Gastroesophageal sphincter (tissue), 4 donors: ENCODE measurements around the gene CORO2B. TPM values are rescaled to one million over a fixed set of nuclear protein-coding genes. Genes with fewer than 3 reads are reported as not detected.

ENCODE experiments used
- ATAC-seq: fragments of 150-250 bp; one replicate; pipeline ENCODE4 v1.9.1; 2016; ENCODE audit warnings: mild to moderate bottlenecking, moderate library complexity
- H3K27ac ChIP-seq, 4 donors: fragments of 200-600 bp; sonication (generic) in 3 of 4; 1 replicate in 3 of 4; 2 replicates in 1 of 4; pipeline ENCODE4 v1.5.1; 2016 to 2019
- H3K27me3 ChIP-seq: fragments of 200-600 bp; sonication (generic); one replicate; pipeline ENCODE4 v1.5.1; 2019
- H3K36me3 ChIP-seq, 2 donors: fragments of 200-600 bp; sonication (generic); one replicate each; pipeline ENCODE4 v1.5.1; 2019; ENCODE audit warnings: control low read depth in 1 of 2
- H3K4me1 ChIP-seq, 3 donors: fragments of 200-600 bp; sonication (generic); 1 replicate in 2 of 3; 2 replicates in 1 of 3; pipeline ENCODE4 v1.5.1; 2016 to 2019; ENCODE audit warnings: control low read depth in 2 of 3
- H3K4me3 ChIP-seq, 2 donors: fragments of 200-600 bp; sonication (generic); one replicate each; pipeline ENCODE4 v1.5.1; 2019; ENCODE audit warnings: mild to moderate bottlenecking in 1 of 2, moderate library complexity in 1 of 2
- H3K9me3 ChIP-seq, 3 donors: fragments of 200-600 bp; sonication (generic); one replicate each; pipeline ENCODE4 v1.5.1; 2017 to 2019; ENCODE audit warnings: control low read depth in 2 of 3
- EP300 ChIP-seq: sonication (generic); formaldehyde crosslinking; IDR thresholded peaks from one replicate; pipeline ENCODE4 v1.6.1; 2017; ENCODE audit warnings: antibody characterized with exemption, mild to moderate bottlenecking
- POLR2A ChIP-seq, 2 donors: fragments of 450-650 bp; IDR thresholded peaks; one replicate each; pipeline ENCODE4 v1.6.1; 2017; ENCODE audit warnings: antibody characterized with exemption in 2 of 2, mild to moderate bottlenecking in 2 of 2, moderate library complexity in 1 of 2
- POLR2AphosphoS5 ChIP-seq: sonication (generic); formaldehyde crosslinking; IDR thresholded peaks from one replicate; pipeline ENCODE4 v1.6.1; 2017; ENCODE audit warnings: antibody characterized with exemption
- WGBS, 2 donors: methylation state at CpG; one replicate each; pipeline ENCODE4 v1.1.5; 2018; ENCODE audit warnings: low coverage in 1 of 2; 5-methylcytosine and 5-hydroxymethylcytosine counted together
- total RNA-seq, 4 donors: library from RNA; depleted of rRNA; stranded (reverse); fragments of >200 nt; gene quantifications; one replicate each; pipeline ENCODE4 v1.1.0, GENCODE V29; 2016
- TF ChIP-seq, protein P1 (sequence below), 4 experiments: fragments of 200-600 bp in 2 of 4; fragments of 450-650 bp in 2 of 4; sonication (generic) in 1 of 4; IDR thresholded peaks; one replicate each; pipeline ENCODE4 v1.5.1; 2017 to 2019; ENCODE audit warnings: antibody characterized with exemption in 4 of 4, mild to moderate bottlenecking in 2 of 4, moderate library complexity in 2 of 4

Gene CORO2B
- total RNA-seq, 4 donors from 2014 or later: 3.2 to 9.1 (median 6.6) TPM

DNA sequence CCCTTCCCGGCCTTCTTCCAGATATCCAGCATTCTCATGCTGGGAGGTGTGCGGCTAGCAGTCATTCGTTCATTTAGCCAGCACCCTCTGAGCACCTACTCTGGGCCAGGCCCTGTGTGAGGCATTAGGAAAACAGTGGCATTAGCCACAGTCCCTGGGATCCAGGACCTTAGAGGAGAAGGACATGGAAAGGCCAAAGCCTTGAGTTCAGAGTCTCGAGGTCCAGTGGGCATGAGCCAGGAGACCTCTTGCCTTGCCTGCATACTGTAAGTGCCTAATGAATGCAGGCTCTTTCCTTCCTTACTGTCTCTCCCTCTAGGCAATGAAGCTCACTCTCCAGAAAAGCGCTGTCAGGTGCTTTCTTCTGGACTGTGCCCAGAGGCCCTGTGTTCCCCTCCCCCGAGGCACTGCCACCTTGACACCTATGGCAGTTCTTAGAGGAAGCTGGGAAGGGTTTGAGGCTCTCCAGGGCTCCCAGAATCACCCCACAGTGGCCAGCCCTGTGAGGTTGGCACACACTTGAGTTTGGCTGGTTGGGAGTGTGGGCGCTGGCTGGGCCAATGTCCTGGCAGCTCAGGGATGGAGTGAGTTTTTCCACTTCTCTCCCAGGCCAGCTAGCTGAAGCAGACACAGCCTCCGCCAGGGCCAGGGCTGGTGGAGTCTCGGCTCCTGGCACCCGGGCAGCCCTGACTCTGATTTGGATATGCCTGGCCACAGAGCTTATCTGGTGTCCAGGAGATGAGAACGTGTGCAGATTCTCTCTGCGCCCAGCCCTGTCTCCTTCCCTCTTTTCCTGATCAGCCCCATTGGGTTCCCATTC, 5.4 kb downstream of the CORO2B start:
- Histone ChIP-seq H3K27me3 (peaks cover 9% of the 10 kb centered on the region), H3K4me1 (peaks cover 0 to 47% (median 8%) of the 10 kb centered on the region in 3 donors), H3K27ac (peak overlapping the region in 3 of 4 donors; percentile 47 to 68 (median 53)), H3K4me3 (no peak overlapping the region), H3K9me3 (no peaks in the 10 kb centered on the region), H3K36me3 (no peaks in the 10 kb centered on the region)
- TF ChIP-seq EP300 (no peak), POLR2A (IDR thresholded peaks at IDR 0.05) (no peak), POLR2AphosphoS5 (no peak)
- TF ChIP-seq, protein P1, sequence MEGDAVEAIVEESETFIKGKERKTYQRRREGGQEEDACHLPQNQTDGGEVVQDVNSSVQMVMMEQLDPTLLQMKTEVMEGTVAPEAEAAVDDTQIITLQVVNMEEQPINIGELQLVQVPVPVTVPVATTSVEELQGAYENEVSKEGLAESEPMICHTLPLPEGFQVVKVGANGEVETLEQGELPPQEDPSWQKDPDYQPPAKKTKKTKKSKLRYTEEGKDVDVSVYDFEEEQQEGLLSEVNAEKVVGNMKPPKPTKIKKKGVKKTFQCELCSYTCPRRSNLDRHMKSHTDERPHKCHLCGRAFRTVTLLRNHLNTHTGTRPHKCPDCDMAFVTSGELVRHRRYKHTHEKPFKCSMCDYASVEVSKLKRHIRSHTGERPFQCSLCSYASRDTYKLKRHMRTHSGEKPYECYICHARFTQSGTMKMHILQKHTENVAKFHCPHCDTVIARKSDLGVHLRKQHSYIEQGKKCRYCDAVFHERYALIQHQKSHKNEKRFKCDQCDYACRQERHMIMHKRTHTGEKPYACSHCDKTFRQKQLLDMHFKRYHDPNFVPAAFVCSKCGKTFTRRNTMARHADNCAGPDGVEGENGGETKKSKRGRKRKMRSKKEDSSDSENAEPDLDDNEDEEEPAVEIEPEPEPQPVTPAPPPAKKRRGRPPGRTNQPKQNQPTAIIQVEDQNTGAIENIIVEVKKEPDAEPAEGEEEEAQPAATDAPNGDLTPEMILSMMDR (IDR thresholded peaks at IDR 0.05): no peak
- WGBS, 2 donors: 96% methylated on average over 3 of the region's 12 CpGs; no CpG with 5 or more reads in 1 of the 2 donors
- ATAC-seq: no peak

DNA sequence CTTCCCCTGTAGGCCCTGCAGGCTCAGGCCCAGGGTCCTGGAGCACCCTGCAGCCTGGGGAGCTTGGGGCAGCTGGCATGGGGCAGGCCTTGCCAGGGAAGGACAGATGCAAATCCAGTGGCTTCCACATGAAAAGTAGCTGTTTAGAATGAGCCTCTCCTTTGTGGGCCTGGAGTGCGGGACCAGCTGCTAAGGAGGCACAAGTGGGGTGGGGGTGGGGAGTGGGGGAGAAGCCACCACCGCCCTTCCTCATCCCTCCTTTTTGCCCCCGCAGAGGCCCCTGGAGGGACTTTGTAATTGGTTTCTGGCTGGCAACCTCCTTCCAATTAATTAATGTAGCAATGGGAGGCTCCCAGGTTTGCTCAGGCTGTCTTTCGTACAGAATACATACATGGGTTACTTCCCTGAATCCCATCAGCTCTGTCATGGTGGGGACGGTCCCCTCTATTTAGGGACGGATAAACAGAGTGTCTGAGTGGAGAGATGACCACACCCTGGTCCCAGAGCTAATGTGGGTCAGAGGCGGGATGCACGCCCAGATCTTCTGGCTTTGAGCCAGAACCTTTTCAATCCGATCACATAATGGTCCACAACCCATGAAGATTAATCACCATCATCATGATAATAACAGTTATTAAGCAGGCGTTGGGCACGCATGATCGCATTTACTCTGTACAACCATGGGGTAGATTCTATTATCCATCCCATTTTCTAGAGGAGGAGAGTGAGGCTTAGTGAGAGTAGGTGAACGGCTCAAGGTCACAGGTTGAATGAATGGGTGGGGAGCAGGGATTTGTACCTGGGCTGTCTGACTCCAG, 6.2 kb downstream of the CORO2B start:
- Histone ChIP-seq H3K4me1 (peaks cover 0 to 47% (median 8%) of the 10 kb centered on the region in 3 donors), H3K36me3 (no peaks in the 10 kb centered on the region), H3K27ac (peak overlapping the region in 3 of 4 donors; percentile 47 to 68 (median 53)), H3K9me3 (no peaks in the 10 kb centered on the region), H3K4me3 (no peak overlapping the region), H3K27me3 (peaks cover under 1% of the 10 kb centered on the region)
- 25 to 69% methylated on average over 2 to 10 of the region's 13 CpGs for WGBS, 2 donors
- TF ChIP-seq EP300 (no peak), POLR2A (IDR thresholded peaks at IDR 0.05) (no peak), POLR2AphosphoS5 (no peak)
- TF ChIP-seq, protein P1 (IDR thresholded peaks at IDR 0.05): no peak
- no peak for ATAC-seq

DNA sequence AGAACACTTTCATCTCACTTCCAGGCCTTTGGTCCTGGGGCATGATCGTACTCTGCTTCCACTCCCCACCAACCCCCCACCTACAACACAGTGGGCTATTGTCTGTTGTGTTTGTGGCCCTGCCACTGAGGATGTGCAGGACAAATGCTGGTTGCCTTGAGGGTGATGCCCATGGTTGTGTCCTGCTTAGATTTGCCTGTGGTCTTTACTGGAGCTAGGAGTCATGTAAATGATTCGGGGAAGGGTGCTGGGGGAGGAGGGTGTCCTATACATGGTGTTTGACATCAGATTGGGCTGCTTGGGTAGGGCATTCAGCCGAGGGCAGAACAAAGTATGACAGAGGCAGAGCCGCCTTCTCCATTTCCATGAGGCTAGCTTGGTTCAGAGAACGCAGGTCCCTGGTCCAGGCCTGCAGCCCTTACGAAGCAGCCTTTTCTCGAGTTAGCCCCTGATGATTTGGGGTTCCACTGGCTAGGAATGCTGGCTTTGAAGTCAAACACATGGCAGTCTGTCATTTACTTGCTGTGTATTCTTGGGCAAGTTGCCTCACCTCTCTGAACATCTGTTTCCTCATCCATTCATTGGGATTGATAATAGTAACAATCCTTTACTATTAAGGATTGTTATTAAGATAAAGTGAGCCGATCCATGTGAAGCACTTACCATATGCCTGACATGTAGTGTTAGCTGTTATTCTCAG, 6.9 kb downstream of the CORO2B start:
- H3K4me3 ChIP-seq: no peak overlapping the region
- H3K27ac ChIP-seq: peak overlapping the region in 3 of 4 donors; percentile 5 to 68 (median 65)
- H3K27me3 ChIP-seq: peaks cover 3% of the 10 kb centered on the region
- H3K36me3 ChIP-seq: no peaks in the 10 kb centered on the region
- TF ChIP-seq, protein P1 (IDR thresholded peaks at IDR 0.05): no peak
- TF ChIP-seq POLR2A (IDR thresholded peaks at IDR 0.05) (no peak), EP300 (no peak), POLR2AphosphoS5 (no peak)
- H3K9me3 ChIP-seq: no peaks in the 10 kb centered on the region
- 70 to 75% methylated on average over 2 of the region's 8 CpGs for WGBS, 2 donors
- ATAC-seq: no peak
- H3K4me1 ChIP-seq: peaks cover 0 to 53% (median 8%) of the 10 kb centered on the region in 3 donors

DNA sequence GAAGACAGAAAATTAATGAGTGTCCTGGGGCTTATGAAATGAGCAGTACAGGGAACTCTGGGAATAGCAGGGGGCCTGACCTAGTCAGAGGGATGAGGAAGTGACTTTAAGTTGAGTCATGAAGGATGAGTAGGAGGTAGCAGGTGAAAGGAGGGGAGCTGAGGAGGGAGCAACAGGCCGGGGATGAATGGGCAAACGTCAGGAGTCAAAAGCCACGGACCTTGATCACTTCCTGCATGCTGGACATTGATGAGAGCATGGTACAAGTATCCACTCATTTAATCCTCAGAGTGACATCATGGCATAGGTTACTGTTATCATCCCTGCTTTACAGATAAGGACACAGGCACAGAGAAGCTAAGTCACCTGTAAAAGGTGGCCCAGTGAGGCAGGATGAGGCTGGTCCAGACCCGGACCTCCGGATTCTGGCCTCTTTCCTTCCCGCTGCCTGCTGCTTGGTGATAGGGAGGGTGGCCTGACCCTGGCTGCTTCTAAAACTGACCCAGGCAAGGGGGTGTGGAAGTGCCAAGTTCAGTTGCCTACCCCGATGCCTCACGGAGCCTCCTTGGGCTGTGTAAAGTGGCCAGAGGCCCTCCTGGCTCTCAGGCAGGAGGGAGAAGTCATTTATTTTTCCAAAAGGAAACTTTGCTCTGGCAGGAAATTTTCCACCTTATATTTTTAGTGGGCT, 7.6 kb downstream of the CORO2B start:
- ATAC-seq: peak; percentile 73
- 48 to 59% methylated on average over 3 of the region's 8 CpGs for WGBS, 2 donors
- TF ChIP-seq POLR2AphosphoS5 (peak; percentile 37), EP300 (no peak)
- TF ChIP-seq, protein P1 (IDR thresholded peaks at IDR 0.05): no peak
- Histone ChIP-seq H3K27ac (peak overlapping the region in 3 of 4 donors; percentile 5 to 68 (median 59)), H3K4me3 (no peak overlapping the region), H3K4me1 (peaks cover 0 to 58% (median 8%) of the 10 kb centered on the region in 3 donors), H3K9me3 (no peaks in the 10 kb centered on the region), H3K36me3 (no peaks in the 10 kb centered on the region), H3K27me3 (peaks cover 5% of the 10 kb centered on the region)
